ENCODE results near the gene ZNF511. TPM values are rescaled to one million over a fixed set of nuclear protein-coding genes. Genes with fewer than 3 reads are reported as not detected.

The ZNF511 gene
- polyA plus RNA-seq, 1 donor from 2014 or later: 17.6 TPM

DNA sequence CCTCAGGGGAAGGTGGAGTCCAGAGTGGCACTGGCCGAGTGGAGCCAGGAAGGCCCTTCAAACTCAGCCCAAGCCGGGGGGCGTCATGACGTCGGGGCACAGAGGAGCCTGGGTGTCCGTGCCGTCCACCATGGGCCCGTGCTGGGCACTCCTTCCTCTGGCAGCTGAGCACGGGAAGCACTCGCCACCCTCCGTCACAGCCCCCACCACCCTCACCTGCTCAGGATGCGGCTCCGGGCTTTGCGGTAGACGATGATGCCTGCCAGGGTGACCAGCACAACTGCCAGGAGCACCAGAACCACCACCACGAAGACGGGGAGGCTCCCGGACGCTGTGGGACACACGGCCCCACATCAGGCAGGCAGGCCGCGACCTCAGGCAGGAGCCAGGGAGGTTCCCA lies 40.2 kb upstream of the ZNF511 start:
- Histone ChIP-seq H3K27me3 (ENCODE audit: insufficient read depth, low read depth, low read length) (no peaks in the 10 kb centered on the region), H3K9me3 (ENCODE audit: low read length) (no peaks in the 10 kb centered on the region)

DNA sequence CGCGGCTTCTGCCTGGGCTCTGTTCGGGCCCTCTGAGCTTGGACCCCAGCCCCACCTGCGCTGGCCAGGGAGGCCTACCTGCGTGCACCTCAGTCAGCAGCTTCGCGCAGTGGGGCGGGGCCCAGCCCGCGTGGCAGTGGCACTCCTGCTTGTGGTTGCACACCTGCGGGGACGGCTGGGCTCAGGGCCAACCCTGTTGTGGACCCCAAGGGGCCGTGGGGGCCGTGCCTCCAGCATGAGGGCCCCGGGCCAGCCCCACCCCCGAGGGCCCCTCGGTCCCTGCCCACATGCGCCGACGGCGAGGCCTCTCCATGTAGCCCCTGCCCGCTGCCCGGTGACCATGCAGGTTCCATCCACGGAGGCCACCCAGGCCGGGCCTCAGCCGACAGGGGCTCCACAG lies 39.3 kb upstream of the ZNF511 start:
- Histone ChIP-seq H3K27me3 (ENCODE audit: insufficient read depth, low read depth, low read length) (no peaks in the 10 kb centered on the region), H3K36me3 (ENCODE audit: insufficient read depth, low read length) (no peaks in the 10 kb centered on the region), H3K9ac (ENCODE audit: low read length) (no peak overlapping the region), H4K20me1 (ENCODE audit: insufficient read depth) (no peaks in the 10 kb centered on the region), H3K27ac (ENCODE audit: low read length) (no peak overlapping the region), H3K9me3 (ENCODE audit: low read length) (no peaks in the 10 kb centered on the region), H3K4me2 (ENCODE audit: low read length) (no peak overlapping the region), H3K79me2 (replicated peaks; ENCODE audit: insufficient read depth, low read length) (no peaks in the 10 kb centered on the region), H3F3A (ENCODE audit: insufficient read depth, low read length, poor library complexity, severe bottlenecking) (no peaks in the 10 kb centered on the region), H3K9me2 (ENCODE audit: insufficient read depth, low read length) (no peaks in the 10 kb centered on the region), H2AFZ (ENCODE audit: low read depth, low read length) (no peak overlapping the region), H3K4me3 (ENCODE audit: low read length) (no peak overlapping the region)
- TF ChIP-seq EP300 (conservative IDR thresholded peaks at IDR 0.05; ENCODE audit: poor library complexity, severe bottlenecking) (no peak), SMC3 (conservative IDR thresholded peaks at IDR 0.05; ENCODE audit: poor library complexity) (no peak), MXI1 (conservative IDR thresholded peaks at IDR 0.05; ENCODE audit: poor library complexity, severe bottlenecking) (no peak), RAD21 (conservative IDR thresholded peaks at IDR 0.05) (no peak), EZH2 (IDR thresholded peaks at IDR 0.05; ENCODE audit: borderline replicate concordance, insufficient read depth, low read length, poor library complexity, severe bottlenecking) (no peak), TAF1 (IDR thresholded peaks at IDR 0.05; ENCODE audit: low read depth) (no peak), POLR2AphosphoS5 (IDR thresholded peaks at IDR 0.05) (no peak)
- TF ChIP-seq, protein P1, sequence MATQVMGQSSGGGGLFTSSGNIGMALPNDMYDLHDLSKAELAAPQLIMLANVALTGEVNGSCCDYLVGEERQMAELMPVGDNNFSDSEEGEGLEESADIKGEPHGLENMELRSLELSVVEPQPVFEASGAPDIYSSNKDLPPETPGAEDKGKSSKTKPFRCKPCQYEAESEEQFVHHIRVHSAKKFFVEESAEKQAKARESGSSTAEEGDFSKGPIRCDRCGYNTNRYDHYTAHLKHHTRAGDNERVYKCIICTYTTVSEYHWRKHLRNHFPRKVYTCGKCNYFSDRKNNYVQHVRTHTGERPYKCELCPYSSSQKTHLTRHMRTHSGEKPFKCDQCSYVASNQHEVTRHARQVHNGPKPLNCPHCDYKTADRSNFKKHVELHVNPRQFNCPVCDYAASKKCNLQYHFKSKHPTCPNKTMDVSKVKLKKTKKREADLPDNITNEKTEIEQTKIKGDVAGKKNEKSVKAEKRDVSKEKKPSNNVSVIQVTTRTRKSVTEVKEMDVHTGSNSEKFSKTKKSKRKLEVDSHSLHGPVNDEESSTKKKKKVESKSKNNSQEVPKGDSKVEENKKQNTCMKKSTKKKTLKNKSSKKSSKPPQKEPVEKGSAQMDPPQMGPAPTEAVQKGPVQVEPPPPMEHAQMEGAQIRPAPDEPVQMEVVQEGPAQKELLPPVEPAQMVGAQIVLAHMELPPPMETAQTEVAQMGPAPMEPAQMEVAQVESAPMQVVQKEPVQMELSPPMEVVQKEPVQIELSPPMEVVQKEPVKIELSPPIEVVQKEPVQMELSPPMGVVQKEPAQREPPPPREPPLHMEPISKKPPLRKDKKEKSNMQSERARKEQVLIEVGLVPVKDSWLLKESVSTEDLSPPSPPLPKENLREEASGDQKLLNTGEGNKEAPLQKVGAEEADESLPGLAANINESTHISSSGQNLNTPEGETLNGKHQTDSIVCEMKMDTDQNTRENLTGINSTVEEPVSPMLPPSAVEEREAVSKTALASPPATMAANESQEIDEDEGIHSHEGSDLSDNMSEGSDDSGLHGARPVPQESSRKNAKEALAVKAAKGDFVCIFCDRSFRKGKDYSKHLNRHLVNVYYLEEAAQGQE (IDR thresholded peaks at IDR 0.05; ENCODE audit: borderline replicate concordance): no peak
- TF ChIP-seq, protein P2, sequence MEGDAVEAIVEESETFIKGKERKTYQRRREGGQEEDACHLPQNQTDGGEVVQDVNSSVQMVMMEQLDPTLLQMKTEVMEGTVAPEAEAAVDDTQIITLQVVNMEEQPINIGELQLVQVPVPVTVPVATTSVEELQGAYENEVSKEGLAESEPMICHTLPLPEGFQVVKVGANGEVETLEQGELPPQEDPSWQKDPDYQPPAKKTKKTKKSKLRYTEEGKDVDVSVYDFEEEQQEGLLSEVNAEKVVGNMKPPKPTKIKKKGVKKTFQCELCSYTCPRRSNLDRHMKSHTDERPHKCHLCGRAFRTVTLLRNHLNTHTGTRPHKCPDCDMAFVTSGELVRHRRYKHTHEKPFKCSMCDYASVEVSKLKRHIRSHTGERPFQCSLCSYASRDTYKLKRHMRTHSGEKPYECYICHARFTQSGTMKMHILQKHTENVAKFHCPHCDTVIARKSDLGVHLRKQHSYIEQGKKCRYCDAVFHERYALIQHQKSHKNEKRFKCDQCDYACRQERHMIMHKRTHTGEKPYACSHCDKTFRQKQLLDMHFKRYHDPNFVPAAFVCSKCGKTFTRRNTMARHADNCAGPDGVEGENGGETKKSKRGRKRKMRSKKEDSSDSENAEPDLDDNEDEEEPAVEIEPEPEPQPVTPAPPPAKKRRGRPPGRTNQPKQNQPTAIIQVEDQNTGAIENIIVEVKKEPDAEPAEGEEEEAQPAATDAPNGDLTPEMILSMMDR (IDR thresholded peaks at IDR 0.05; ENCODE audit: poor library complexity, severe bottlenecking): no peak

More for the DNA sequence above, 40.2 kb upstream of the ZNF511 start:
- H3K79me2 ChIP-seq (replicated peaks; ENCODE audit: insufficient read depth, low read length): no peaks in the 10 kb centered on the region
- no peak overlapping the region for H3K9ac ChIP-seq (ENCODE audit: low read length)
- H3K9me2 ChIP-seq (ENCODE audit: insufficient read depth, low read length): no peaks in the 10 kb centered on the region
- no peak overlapping the region for H3K27ac ChIP-seq (ENCODE audit: low read length)
- H3K36me3 ChIP-seq (ENCODE audit: insufficient read depth, low read length): no peaks in the 10 kb centered on the region
- H2AFZ ChIP-seq (ENCODE audit: low read depth, low read length): no peak overlapping the region
- TF ChIP-seq SMC3 (conservative IDR thresholded peaks at IDR 0.05; ENCODE audit: poor library complexity): no peak
- TF ChIP-seq, protein P2 (IDR thresholded peaks at IDR 0.05; ENCODE audit: poor library complexity, severe bottlenecking): no peak
- no peak for TF ChIP-seq TAF1 (IDR thresholded peaks at IDR 0.05; ENCODE audit: low read depth)
- TF ChIP-seq RAD21 (conservative IDR thresholded peaks at IDR 0.05): no peak
- no peak for TF ChIP-seq MXI1 (conservative IDR thresholded peaks at IDR 0.05; ENCODE audit: poor library complexity, severe bottlenecking)
- TF ChIP-seq, protein P1 (IDR thresholded peaks at IDR 0.05; ENCODE audit: borderline replicate concordance): no peak
- no peak for TF ChIP-seq POLR2AphosphoS5 (IDR thresholded peaks at IDR 0.05)
- no peak for TF ChIP-seq EP300 (conservative IDR thresholded peaks at IDR 0.05; ENCODE audit: poor library complexity, severe bottlenecking)
- no peak for TF ChIP-seq EZH2 (IDR thresholded peaks at IDR 0.05; ENCODE audit: borderline replicate concordance, insufficient read depth, low read length, poor library complexity, severe bottlenecking)
- H3K4me3 ChIP-seq (ENCODE audit: low read length): no peak overlapping the region
- no peak overlapping the region for H3K4me2 ChIP-seq (ENCODE audit: low read length)
- no peaks in the 10 kb centered on the region for H4K20me1 ChIP-seq (ENCODE audit: insufficient read depth)
- H3F3A ChIP-seq (ENCODE audit: insufficient read depth, low read length, poor library complexity, severe bottlenecking): no peaks in the 10 kb centered on the region

Data from neural cell (in vitro differentiated cells).